Suprapubic skin (tissue), 4 donors: ENCODE measurements around the gene HECW1. TPM values are rescaled to one million over a fixed set of nuclear protein-coding genes. Genes with fewer than 3 reads are reported as not detected.

Experiments used
- DNase-seq, 2 donors: peaks; one replicate each; pipeline ENCODE4 v3.0.0-alpha.2; 2019; ENCODE audit warnings: low spot score in 2 of 2
- H3K27ac ChIP-seq: fragments of 200-600 bp; sonication (generic); one replicate; pipeline ENCODE4 v1.5.1; 2019
- H3K27me3 ChIP-seq: fragments of 200-600 bp; sonication (generic); one replicate; pipeline ENCODE4 v1.5.1; 2019
- H3K36me3 ChIP-seq: fragments of 200-600 bp; sonication (generic); one replicate; pipeline ENCODE4 v1.5.1; 2019
- H3K4me1 ChIP-seq: fragments of 200-600 bp; sonication (generic); one replicate; pipeline ENCODE4 v1.5.1; 2019
- H3K4me3 ChIP-seq: fragments of 200-600 bp; sonication (generic); one replicate; pipeline ENCODE4 v1.5.1; 2019; ENCODE audit warnings: mild to moderate bottlenecking
- H3K9me3 ChIP-seq: fragments of 200-600 bp; sonication (generic); one replicate; pipeline ENCODE4 v1.5.1; 2019
- CTCF ChIP-seq, 2 donors: fragments of 200-600 bp in 1 of 2; fragments of 450-650 bp in 1 of 2; sonication (generic) in 1 of 2; IDR thresholded peaks; one replicate each; pipeline ENCODE4 v1.5.1; 2016 to 2019; ENCODE audit warnings: antibody characterized with exemption in 2 of 2, mild to moderate bottlenecking in 1 of 2, moderate library complexity in 1 of 2
- EP300 ChIP-seq: sonication (generic); formaldehyde crosslinking; IDR thresholded peaks from one replicate; pipeline ENCODE4 v1.6.1; 2017; ENCODE audit warnings: antibody characterized with exemption
- POLR2A ChIP-seq, 2 donors: fragments of 450-650 bp; IDR thresholded peaks; one replicate each; pipeline ENCODE4 v1.6.1; 2017; ENCODE audit warnings: antibody characterized with exemption in 2 of 2, mild to moderate bottlenecking in 2 of 2, moderate library complexity in 2 of 2
- POLR2AphosphoS5 ChIP-seq, 3 donors: sonication (generic); formaldehyde crosslinking; IDR thresholded peaks; one replicate each; pipeline ENCODE4 v1.6.1; 2017; ENCODE audit warnings: antibody characterized with exemption in 3 of 3
- WGBS: methylation state at CpG from one replicate; pipeline ENCODE4 v1.1.5; 2018; 5-methylcytosine and 5-hydroxymethylcytosine counted together
- total RNA-seq, 4 donors: library from RNA; depleted of rRNA; stranded (reverse); fragments of >200 nt; gene quantifications; one replicate each; pipeline ENCODE4 v1.1.0, GENCODE V29; 2016

Gene HECW1
- total RNA-seq, 4 donors from 2014 or later = 0.17 to 0.73 (median 0.32) TPM; not detected in 1

DNA sequence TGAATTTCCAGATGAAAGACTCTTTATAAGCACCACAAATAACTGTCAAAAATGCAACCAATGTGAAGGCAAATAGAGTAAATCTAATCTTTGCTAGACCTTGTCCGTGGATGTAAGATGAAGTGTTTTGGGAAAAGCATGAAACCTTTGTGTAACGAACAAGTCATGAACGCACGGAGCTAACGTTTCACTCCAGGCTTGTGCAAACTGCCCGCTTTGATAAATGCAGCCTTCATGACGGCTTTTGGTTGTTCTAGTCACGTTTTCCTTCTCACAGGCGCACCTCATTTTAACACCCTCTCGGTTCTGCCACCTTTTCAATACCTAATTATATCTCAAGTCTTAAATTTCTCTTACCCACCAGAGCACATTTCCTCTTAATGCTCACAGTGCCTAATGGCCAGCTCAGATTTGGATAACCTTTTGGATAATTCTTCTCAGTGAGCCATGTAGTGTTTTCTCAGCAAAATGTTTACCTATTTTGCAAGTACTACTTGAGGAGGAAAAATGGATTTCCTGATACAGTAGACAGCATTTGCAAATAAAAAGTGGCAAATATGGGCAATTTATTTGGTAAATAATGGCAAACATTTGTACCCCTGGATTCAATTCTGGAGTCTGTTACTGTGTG is 63.2 kb downstream of the HECW1 start:
- WGBS = 85% methylated on average over 10 of the region's 10 CpGs
- no peak for DNase-seq
- Histone ChIP-seq H3K4me3 (no peak overlapping the region), H3K9me3 (no peaks in the 10 kb centered on the region), H3K4me1 (no peaks in the 10 kb centered on the region), H3K27me3 (peaks cover 8% of the 10 kb centered on the region), H3K27ac (no peak overlapping the region), H3K36me3 (no peaks in the 10 kb centered on the region)
- TF ChIP-seq POLR2AphosphoS5 (IDR thresholded peaks at IDR 0.05) (no peak), CTCF (IDR thresholded peaks at IDR 0.05) (no peak), POLR2A (IDR thresholded peaks at IDR 0.05) (no peak), EP300 (no peak)

GRCh38 chr7:43179393-43179792 is 66.9 kb downstream of the HECW1 start:
- no peak for DNase-seq
- TF ChIP-seq POLR2AphosphoS5 (IDR thresholded peaks at IDR 0.05) = no peak
- whole genome bisulfite sequencing = 67% methylated on average over 2 of the region's 2 CpGs
- Histone ChIP-seq H3K27me3 (no peaks in the 10 kb centered on the region), H3K27ac (no peak overlapping the region), H3K4me3 (no peak overlapping the region), H3K4me1 (no peaks in the 10 kb centered on the region), H3K9me3 (no peaks in the 10 kb centered on the region), H3K36me3 (no peaks in the 10 kb centered on the region)

- no peaks in the 10 kb centered on the region for H3K4me1 ChIP-seq
- H3K36me3 ChIP-seq = no peaks in the 10 kb centered on the region
- H3K9me3 ChIP-seq = no peaks in the 10 kb centered on the region
- no peak for DNase-seq
- peaks cover 11% of the 10 kb centered on the region for H3K27me3 ChIP-seq
- H3K27ac ChIP-seq = no peak overlapping the region
- TF ChIP-seq EP300 (no peak), POLR2A (IDR thresholded peaks at IDR 0.05) (no peak), POLR2AphosphoS5 (IDR thresholded peaks at IDR 0.05) (no peak), CTCF (IDR thresholded peaks at IDR 0.05) (no peak)
- no peak overlapping the region for H3K4me3 ChIP-seq
- WGBS = 91% methylated on average over 7 of the region's 7 CpGs
Measured at GRCh38 chr7:43192806-43193460, 80.5 kb downstream of the HECW1 start.

DNA sequence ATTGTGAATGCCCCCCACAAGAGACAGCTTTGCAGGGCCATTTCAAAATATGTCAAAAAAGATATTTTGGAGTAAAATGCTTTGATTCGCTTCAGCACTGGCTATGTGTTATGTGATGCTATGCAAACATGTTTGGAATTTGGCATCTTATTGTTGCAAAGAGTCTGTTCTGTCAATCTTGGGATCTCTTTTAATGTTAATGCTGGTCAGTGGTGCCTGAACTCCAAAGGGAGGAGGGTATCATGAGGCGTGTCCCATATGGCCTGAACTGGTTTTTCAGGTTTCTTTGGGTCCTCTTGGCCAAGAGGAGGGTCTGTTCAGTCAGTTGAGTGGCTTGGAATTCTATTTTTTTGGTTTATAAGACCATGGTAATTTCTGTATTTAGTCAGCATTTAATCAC is 81.4 kb downstream of the HECW1 start:
- DNase-seq = no peak
- H3K27me3 ChIP-seq = peaks cover 18% of the 10 kb centered on the region
- no peaks in the 10 kb centered on the region for H3K4me1 ChIP-seq
- no peak overlapping the region for H3K27ac ChIP-seq
- 50% methylated on average over 2 of the region's 2 CpGs for WGBS
- no peak overlapping the region for H3K4me3 ChIP-seq
- H3K9me3 ChIP-seq = no peaks in the 10 kb centered on the region
- TF ChIP-seq POLR2A (IDR thresholded peaks at IDR 0.05) (no peak), POLR2AphosphoS5 (IDR thresholded peaks at IDR 0.05) (no peak)
- no peaks in the 10 kb centered on the region for H3K36me3 ChIP-seq

- TF ChIP-seq CTCF (IDR thresholded peaks at IDR 0.05) (no peak), EP300 (no peak), POLR2AphosphoS5 (IDR thresholded peaks at IDR 0.05) (no peak), POLR2A (IDR thresholded peaks at IDR 0.05) (no peak)
- no peak for DNase-seq
- no peak overlapping the region for H3K27ac ChIP-seq
- H3K27me3 ChIP-seq = peaks cover 21% of the 10 kb centered on the region
- no peaks in the 10 kb centered on the region for H3K36me3 ChIP-seq
- no peaks in the 10 kb centered on the region for H3K4me1 ChIP-seq
- 77% methylated on average over 7 of the region's 7 CpGs for WGBS
- H3K4me3 ChIP-seq = no peak overlapping the region
- H3K9me3 ChIP-seq = no peaks in the 10 kb centered on the region
Measured at GRCh38 chr7:43195256-43195655, 82.8 kb downstream of the HECW1 start.

GRCh38 chr7:43195768-43196167 is 83.3 kb downstream of the HECW1 start:
- Histone ChIP-seq H3K4me1 (no peaks in the 10 kb centered on the region), H3K27ac (no peak overlapping the region), H3K36me3 (no peaks in the 10 kb centered on the region), H3K27me3 (peaks cover 25% of the 10 kb centered on the region), H3K4me3 (no peak overlapping the region), H3K9me3 (no peaks in the 10 kb centered on the region)
- TF ChIP-seq EP300 (no peak), CTCF (IDR thresholded peaks at IDR 0.05) (no peak), POLR2AphosphoS5 (IDR thresholded peaks at IDR 0.05) (no peak), POLR2A (IDR thresholded peaks at IDR 0.05) (no peak)
- DNase-seq = no peak
- WGBS = 87% methylated on average over 5 of the region's 5 CpGs
